ENCODE measurements around the gene NFATC2.
A peak's percentile ranks its signal among the peaks of the same experiment; 100 is the strongest.

NFATC2 gene

GRCh38 chr20:51512645-51513044, 29.9 kb downstream of the NFATC2 start:
- no peaks in the 10 kb centered on the region for H3K36me3 ChIP-seq (ENCODE audit: control insufficient read depth in 2 of 2, insufficient read depth in 1 of 2, low read length in 2 of 2)
- H3K4me1 ChIP-seq (ENCODE audit: control insufficient read depth, insufficient read depth, low read length): no peaks in the 10 kb centered on the region
- no peak overlapping the region for H3K4me3 ChIP-seq (ENCODE audit: low read depth, low read length)
- ChIA-PET CTCF (no interaction called here), POLR2A (no interaction called here)
- no peak overlapping the region for H3K27ac ChIP-seq (ENCODE audit: extremely low read depth, low read depth, low read length)
- no peaks in the 10 kb centered on the region for H3K9me3 ChIP-seq (ENCODE audit: control insufficient read depth, insufficient read depth, low read depth, low read length)
- TF ChIP-seq ZBTB6 (tag by site-specific recombination; IDR thresholded peaks at IDR 0.05): no peak
- TF ChIP-seq ZNF747 (tag by site-specific recombination; IDR thresholded peaks at IDR 0.05): no peak
- TF ChIP-seq REST (tag by site-specific recombination; IDR thresholded peaks at IDR 0.05): no peak
- no peak for TF ChIP-seq ZSCAN18 (tag by site-specific recombination; IDR thresholded peaks at IDR 0.05)
- TF ChIP-seq ZSCAN5A (tag by site-specific recombination; IDR thresholded peaks at IDR 0.05): no peak
- TF ChIP-seq PATZ1 (tag by site-specific recombination; IDR thresholded peaks at IDR 0.05): no peak
- no peak for TF ChIP-seq ZNF488 (tag by site-specific recombination; IDR thresholded peaks at IDR 0.05)
- TF ChIP-seq ZNF571 (tag by site-specific recombination; IDR thresholded peaks at IDR 0.05): no peak
- no peak for TF ChIP-seq HOXD13 (CRISPR knock-in tag; IDR thresholded peaks at IDR 0.05; ENCODE audit: borderline replicate concordance)
- no peak for TF ChIP-seq ZNF350 (tag by site-specific recombination; IDR thresholded peaks at IDR 0.05)
- TF ChIP-seq ZNF324 (tag by site-specific recombination; IDR thresholded peaks at IDR 0.05): no peak
- TF ChIP-seq ZNF529 (tag by site-specific recombination; IDR thresholded peaks at IDR 0.05; ENCODE audit: insufficient replicate concordance): no peak
- TF ChIP-seq ZNF621 (tag by site-specific recombination; IDR thresholded peaks at IDR 0.05): no peak

- no peaks in the 10 kb centered on the region for H3K4me1 ChIP-seq (ENCODE audit: control insufficient read depth, insufficient read depth, low read length)
- TF ChIP-seq ZBTB44 (tag by site-specific recombination; IDR thresholded peaks at IDR 0.05) (no peak), ZNF623 (tag by site-specific recombination; IDR thresholded peaks at IDR 0.05) (peak; percentile 90)
- H3K9me3 ChIP-seq (ENCODE audit: control insufficient read depth, insufficient read depth, low read depth, low read length): no peaks in the 10 kb centered on the region
- ChIA-PET POLR2A (no interaction called here), CTCF (interaction anchor here (1.4 kb wide), 1 partner anchor 83 kb away, joined by 4 read pairs; no protein-coding TSS in a partner anchor)
- H3K36me3 ChIP-seq (ENCODE audit: control insufficient read depth in 2 of 2, insufficient read depth in 1 of 2, low read length in 2 of 2): no peaks in the 10 kb centered on the region
- H3K27ac ChIP-seq (ENCODE audit: extremely low read depth, low read depth, low read length): no peak overlapping the region
- no peak overlapping the region for H3K4me3 ChIP-seq (ENCODE audit: low read depth, low read length)
Observed at GRCh38 chr20:51511861-51512619, 30.5 kb downstream of the NFATC2 start.

Measured in HEK293 (cell line).